NCI-H345 treated with DMSO at 0.1 percent for 48 hours (cell line): Measurements from ENCODE around the gene SH3TC1.

ENCODE experiments used
- DNase-seq: peaks from one replicate; lab custom pipeline; 2025; ENCODE audit not compliant: unreplicated experiment; lab: John Stamatoyannopoulos, UW

The SH3TC1 gene

DNA sequence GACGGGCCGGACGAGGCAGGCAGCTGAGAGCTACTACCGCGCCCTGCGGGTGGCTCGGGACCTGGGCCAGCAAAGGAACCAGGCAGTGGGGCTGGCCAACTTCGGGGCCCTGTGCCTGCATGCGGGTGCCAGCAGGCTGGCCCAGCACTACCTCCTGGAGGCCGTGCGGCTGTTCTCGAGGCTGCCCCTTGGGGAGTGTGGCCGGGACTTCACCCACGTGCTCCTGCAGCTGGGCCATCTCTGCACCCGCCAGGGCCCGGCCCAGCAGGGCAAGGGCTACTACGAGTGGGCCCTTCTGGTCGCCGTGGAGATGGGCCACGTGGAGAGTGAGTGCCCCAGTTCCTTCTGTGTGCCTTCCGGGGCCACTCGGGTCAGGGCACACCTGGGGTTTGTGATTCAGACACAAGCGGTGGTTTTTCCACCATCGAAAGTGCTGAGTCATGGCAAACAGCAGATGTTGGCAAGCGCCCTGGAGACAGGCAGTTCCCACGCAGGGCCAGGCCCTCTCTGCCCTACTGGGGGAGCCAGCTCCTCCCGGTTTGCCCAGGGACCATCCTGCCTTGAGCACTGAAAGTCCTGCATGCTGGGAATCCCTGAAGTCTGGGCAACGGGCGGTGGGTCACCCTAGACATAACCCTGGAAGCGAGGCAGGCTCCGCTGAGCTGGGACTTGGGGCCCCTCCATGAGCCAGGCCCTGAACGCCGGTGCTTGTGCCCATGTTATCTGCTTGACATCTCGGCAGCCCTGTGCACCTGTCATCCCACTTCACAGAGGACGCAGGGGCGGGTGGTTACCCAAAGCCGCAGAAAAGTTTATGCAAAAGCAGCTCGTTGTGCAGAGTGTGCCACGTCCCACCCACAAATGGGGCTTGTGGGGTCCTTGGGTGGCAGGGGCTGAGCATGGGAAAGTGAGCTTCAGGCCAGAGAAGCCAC, 29.5 kb downstream of the SH3TC1 start:
- no peak for DNase-seq

DNA sequence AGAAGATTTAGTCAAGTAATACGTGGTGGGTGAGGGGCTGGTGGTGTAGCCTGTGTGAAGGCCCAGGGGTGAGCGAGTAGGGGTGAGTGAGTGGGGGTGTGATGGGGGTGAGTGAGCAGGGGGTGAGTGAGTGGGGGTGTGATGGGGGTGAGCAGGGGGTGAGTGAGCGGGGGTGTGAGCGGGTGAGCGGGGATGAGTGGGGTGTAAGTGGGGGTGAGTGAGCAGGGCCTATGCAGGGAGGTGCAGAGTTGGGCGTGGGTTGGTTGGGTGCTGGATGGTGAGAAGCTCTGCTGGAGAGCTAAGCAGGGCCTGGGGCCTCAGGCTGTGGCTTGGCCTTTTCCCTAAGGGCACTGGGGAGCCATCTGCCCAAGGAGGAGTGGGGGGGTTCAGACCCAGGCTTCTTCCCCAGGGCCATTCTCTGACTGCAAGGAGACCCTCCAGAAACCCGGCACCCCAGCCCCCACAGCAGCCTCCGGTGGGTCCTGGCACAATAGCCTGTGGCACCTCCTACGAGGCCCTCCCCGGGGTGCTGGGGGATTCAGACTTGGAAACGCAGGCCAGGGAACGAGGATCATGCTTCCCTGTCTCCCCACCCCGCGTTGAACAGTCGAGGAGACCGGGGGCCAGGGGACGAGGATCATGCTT, 30.4 kb downstream of the SH3TC1 start:
- DNase-seq, result no peak

DNA sequence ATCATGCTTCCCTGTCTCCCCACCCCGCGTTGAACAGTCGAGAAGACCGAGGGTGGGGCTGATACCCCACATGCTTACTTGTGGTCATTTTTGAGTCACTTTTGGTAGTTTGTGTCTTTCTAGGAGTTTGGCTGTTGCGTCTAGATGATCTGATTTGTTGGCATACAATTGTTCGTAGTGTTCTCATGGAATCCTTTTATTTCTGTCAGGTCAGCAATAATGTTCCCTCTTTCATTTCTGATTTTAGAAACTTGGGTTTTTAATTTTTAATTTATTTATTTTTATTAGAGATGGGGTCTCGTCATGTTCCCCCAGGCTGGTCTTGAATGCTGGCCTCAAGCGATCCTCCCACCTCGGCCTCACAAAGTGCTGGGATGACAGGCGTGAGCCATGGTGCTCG, 30.9 kb downstream of the SH3TC1 start:
- DNase-seq, result no peak

DNA sequence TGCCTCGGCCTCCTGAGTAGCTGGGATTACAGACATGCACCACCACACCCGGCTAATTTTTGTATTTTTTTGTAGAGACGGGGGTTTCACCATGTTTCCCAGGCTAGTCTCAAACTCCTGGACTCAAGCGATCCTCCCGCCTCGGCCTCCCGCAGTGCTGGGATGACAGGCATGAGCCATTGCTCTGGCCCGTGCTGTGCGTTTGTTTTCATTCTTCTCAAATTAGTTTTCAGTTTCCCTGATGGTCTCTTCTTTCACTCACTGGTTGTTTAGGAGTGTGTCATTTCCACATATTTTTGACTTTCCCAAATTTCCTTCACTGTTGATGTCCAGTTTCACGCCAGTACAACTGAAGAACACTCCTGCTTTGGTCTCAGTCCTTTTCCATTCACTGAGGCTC, 31.8 kb downstream of the SH3TC1 start:
- DNase-seq, result no peak

DNA sequence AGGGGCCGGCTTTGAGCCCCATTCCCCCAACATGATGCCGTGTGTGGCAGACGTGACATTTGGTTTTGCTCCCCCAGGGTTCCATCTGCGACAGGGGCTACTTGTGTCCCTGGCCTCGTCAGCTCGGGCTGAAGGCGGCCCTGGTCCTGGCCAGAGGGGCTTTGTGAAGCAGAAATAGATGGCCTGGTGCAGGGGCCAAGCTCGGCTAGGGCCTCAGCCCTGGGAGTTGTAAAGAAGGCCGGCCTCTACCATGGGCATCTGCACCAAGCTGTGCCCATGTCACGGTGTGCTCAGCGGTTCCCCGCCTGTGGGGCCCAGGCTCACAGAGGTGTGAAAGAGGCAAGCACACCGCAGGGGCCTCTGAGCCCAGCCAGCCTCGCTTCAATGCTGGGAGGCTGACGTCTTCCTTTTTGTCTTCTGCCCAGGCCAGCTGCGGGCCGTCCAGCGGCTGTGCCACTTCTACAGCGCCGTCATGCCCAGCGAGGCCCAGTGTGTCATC, 32.5 kb downstream of the SH3TC1 start:
- DNase-seq, result no peak

- DNase-seq, result no peak
Measured at GRCh38 chr4:8232748-8233147, 33.7 kb downstream of the SH3TC1 start.

GRCh38 chr4:8233672-8234484, 34.8 kb downstream of the SH3TC1 start:
- DNase-seq, result no peak

DNA sequence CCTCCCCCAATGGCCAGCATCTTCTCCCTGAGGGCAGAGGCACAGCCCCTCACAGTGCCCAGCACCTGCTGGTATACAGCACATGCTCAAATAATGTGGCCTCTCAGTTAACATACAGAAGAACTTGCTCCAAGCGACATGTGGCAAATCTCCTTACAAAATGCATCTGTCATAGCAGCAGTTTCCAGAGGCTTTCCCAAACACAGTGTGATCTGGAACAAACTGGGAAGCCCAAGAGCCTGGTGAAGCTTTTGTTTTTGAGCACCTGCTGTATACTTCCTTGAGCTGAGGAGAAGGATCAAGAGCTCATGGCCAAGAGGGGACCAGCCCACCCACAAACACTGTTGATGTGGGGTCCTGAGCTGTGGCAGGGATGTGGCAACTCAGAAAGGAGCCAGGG, 35.6 kb downstream of the SH3TC1 start:
- no peak for DNase-seq

DNA sequence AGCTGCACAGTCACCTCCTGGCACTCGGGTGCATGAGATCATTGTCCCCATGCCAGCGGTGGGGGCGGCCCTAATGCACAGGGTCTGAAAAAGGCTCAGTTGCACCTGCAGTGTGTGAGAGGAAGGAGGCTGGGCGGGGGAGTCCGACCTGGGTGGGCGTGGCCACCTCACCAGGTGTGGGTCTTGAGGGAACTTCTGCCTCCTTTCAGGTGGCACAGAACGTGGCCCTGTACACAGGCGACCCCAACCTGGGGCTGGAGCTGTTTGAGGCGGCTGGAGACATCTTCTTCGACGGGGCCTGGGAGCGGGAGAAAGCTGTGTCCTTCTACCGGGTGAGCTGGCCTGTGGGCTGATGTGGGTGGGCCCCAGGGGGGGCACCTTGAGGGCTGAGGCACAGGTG, 36.1 kb downstream of the SH3TC1 start:
- DNase-seq, result peak; percentile 13

- DNase-seq, result no peak
Measured at GRCh38 chr4:8235686-8236085, 36.6 kb downstream of the SH3TC1 start.

- DNase-seq, result no peak
Measured at GRCh38 chr4:8236106-8236919, 37.2 kb downstream of the SH3TC1 start.

- DNase-seq, result no peak
Measured at GRCh38 chr4:8236920-8237195, 37.8 kb downstream of the SH3TC1 start.

DNA sequence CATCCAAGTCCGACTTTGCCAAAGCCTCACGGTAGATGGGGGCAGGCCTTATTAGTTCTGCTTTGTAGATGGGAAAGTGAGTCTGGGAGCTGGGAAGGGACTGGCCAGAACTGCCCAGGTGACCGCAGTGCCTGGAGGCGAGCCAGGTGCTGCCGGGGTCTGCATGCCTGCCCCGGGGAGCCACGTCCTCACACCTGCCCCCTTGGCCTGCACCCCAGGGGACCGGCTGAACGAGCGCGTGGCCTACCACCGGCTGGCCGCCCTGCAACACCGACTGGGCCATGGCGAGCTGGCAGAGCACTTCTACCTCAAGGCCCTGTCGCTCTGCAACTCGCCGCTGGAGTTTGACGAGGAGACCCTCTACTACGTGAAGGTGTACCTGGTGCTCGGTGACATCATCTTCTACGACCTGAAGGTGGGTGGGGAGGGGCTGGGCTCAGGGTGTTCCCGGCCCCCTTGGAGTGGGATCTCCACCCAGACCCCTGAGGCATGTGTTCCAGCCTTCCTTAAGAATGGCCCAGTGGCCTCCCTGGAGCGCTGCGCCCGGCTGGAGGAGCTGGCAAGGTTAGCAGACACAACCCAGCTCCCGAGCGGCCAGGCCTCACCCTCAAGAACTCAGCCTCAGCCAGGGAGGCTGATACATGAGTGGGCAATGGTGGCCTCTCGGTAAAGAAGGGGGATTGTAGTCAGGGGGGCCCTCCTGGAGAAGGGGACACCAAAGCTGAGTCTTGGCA, 38.3 kb downstream of the SH3TC1 start:
- DNase-seq, result no peak

- DNase-seq, result no peak
Measured at GRCh38 chr4:8238036-8238511, 39.0 kb downstream of the SH3TC1 start.

DNA sequence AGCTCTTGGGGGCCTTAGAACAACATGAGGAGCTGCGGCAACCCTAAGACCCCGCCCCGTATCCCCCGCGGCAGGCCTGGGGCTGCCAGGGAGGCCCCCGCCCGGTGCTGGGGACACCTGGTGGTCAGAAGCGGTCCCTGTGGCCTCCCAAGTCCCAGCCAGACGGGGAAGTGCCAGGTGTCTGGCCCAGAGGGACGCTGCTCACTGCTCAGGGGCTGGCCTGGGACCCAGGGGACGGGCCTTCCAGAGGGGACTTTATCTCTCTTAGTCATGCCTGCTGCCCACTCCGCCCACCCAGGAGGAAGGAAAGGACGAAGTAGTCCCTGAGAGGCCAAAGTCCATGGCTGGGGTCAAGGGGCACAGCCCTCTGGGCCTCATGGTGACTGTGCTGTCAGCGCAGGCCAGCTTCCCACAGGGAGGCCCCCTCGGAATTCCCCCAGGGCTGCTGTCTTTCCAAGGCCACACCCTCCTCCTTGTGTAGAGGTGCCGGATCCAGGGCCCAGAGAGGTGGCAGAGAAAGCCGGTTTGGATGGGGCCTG, 39.5 kb downstream of the SH3TC1 start:
- DNase-seq, result no peak

DNA sequence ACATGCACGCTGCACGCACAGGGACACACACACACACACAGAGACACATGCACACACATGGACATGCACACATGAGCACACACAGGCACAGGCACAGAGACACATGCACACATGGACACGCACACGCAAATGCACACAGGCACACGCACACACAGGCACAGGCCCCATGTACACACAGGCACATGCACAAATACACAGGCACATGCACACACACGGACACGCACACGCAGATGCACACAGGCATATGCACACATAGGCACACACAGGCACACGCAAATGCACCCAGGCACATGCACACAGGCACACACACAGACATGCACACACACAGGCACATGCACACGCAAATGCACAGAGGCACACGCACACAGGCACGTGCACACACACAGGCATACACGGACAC, 40.1 kb downstream of the SH3TC1 start:
- DNase-seq, result no peak

GRCh38 chr4:8239661-8240060, 40.6 kb downstream of the SH3TC1 start:
- no peak for DNase-seq

GRCh38 chr4:8240211-8241041, 41.3 kb downstream of the SH3TC1 start:
- no peak for DNase-seq

GRCh38 chr4:8241211-8241779, 42.2 kb downstream of the SH3TC1 start:
- DNase-seq, result no peak
